Activated CD8-positive, alpha-beta T cell treated with anti-CD3 and anti-CD28 coated beads for 36 hours (primary cell): Measurements from ENCODE around the gene NUP54. TPM values are rescaled to one million over a fixed set of nuclear protein-coding genes. Genes with fewer than 3 reads are reported as not detected.

Experiments used
- ATAC-seq: fragments of 200-7000 bp; cut with Tn5 transposase; one replicate; pipeline ENCODE4 v1.10.0; 2021; ENCODE audit warnings: mild to moderate bottlenecking, moderate library complexity
- CTCF ChIA-PET: fragments of 350-600 bp; sonication (Branson Sonifier 250); formaldehyde crosslinking; loops from one replicate; lab custom pipeline; 2021; ENCODE audit warnings: antibody characterized with exemption; lab: Charles Lee
- POLR2A ChIA-PET: fragments of 350-600 bp; sonication (Branson Sonifier 250); formaldehyde crosslinking; loops from one replicate; lab custom pipeline; 2021; ENCODE audit warnings: antibody characterized with exemption; lab: Charles Lee
- DNase-seq: peaks from one replicate; pipeline ENCODE4 v3.0.0-alpha.2; 2020
- H3K27ac Mint-ChIP-seq: one replicate; pipeline ENCODE4 v1.8.0; 2021; ENCODE audit warnings: mild to moderate bottlenecking, mixed read lengths
- H3K27me3 Mint-ChIP-seq: one replicate; pipeline ENCODE4 v1.8.0; 2021; ENCODE audit warnings: mixed read lengths
- H3K36me3 Mint-ChIP-seq: one replicate; pipeline ENCODE4 v1.8.0; 2021; ENCODE audit warnings: low read depth, mixed read lengths
- H3K4me1 Mint-ChIP-seq: one replicate; pipeline ENCODE4 v1.8.0; 2021; ENCODE audit warnings: low read depth, mixed read lengths
- H3K4me3 Mint-ChIP-seq: one replicate; pipeline ENCODE4 v1.8.0; 2021; ENCODE audit warnings: mild to moderate bottlenecking, moderate library complexity, mixed read lengths
- H3K9me3 Mint-ChIP-seq: one replicate; pipeline ENCODE4 v1.8.0; 2021; ENCODE audit warnings: mixed read lengths
- intact Hi-C: fragments of 100-400 bp; cut with micrococcal nuclease; formaldehyde crosslinking; loops from one replicate; pipeline ENCODE4 v1.10.0; 2022
- total RNA-seq, 2 experiments: library from RNA; stranded (reverse); gene quantifications; one replicate each; pipeline ENCODE4 v1.2.3, GENCODE V29; 2021
- TF ChIP-seq, protein P1 (sequence below): fragments of 200-600 bp; IDR thresholded peaks from one replicate; pipeline ENCODE4 v1.8.0; 2022; ENCODE audit warnings: antibody characterized with exemption, mild to moderate bottlenecking

Gene NUP54
- total RNA-seq, 2 experiments from 2014 or later: 61.7 to 61.9 TPM

DNA sequence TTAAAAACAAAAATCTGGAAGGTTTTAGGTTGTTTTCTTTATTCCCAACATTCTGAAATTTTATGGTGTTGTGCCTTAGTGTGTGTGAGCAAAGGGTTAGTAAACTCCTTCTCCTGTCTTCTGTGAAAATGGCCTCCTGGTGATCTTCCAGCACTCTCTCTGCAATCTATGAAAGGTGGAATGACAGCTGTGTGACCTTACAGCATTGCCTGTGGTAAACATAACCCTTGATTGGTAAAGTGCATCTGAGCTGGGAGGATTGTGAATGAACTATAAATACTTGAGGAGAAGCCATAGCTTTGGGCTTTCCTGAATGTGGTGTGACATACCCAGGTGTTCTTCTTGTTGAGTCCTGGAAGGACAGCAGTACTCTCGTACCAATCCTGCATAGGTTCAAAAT is 63.7 kb downstream of the NUP54 start:
- no peaks in the 10 kb centered on the region for H3K9me3 Mint-ChIP-seq
- TF ChIP-seq, protein P1, sequence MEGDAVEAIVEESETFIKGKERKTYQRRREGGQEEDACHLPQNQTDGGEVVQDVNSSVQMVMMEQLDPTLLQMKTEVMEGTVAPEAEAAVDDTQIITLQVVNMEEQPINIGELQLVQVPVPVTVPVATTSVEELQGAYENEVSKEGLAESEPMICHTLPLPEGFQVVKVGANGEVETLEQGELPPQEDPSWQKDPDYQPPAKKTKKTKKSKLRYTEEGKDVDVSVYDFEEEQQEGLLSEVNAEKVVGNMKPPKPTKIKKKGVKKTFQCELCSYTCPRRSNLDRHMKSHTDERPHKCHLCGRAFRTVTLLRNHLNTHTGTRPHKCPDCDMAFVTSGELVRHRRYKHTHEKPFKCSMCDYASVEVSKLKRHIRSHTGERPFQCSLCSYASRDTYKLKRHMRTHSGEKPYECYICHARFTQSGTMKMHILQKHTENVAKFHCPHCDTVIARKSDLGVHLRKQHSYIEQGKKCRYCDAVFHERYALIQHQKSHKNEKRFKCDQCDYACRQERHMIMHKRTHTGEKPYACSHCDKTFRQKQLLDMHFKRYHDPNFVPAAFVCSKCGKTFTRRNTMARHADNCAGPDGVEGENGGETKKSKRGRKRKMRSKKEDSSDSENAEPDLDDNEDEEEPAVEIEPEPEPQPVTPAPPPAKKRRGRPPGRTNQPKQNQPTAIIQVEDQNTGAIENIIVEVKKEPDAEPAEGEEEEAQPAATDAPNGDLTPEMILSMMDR: no peak
- CTCF ChIA-PET: interaction anchor here (0.6 to 3.0 kb wide), 2 partner anchors 88 to 95 kb away, joined by 3 to 18 read pairs; no protein-coding TSS in a partner anchor

DNA sequence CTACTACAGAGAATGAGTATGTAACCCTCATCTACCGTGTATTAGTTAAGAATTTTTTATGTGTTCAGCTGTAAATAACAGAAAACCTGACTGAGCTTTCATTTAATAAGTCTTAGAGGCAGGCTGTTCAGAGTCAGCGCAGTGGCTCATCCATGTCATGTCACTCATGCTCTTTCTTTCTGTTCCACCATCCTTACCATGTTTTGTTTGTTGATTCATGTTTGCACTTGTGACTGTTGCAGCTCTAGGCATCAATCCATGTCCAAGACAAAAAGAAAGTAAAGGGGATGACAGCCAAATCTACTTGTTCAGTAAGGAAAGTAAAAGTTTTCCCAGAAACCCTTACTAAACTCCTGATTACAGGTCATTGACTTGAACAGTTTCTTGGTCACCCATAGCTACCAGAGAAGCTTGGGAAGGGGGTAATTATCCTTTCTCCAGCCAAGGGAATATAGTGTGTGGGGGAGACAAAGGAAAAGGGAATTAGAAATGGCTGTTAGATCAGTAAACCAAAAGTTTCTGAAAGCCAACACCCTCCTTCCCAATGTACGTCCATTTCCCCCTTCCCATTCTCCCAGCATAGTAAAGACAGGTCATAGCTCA is 64.7 kb downstream of the NUP54 start:
- H3K27ac Mint-ChIP-seq: no peak overlapping the region
- H3K9me3 Mint-ChIP-seq: no peaks in the 10 kb centered on the region
- intact Hi-C loops: loop anchor here (10.0 kb wide), 1 partner anchor 169 kb away; no protein-coding TSS in a partner anchor

More for the DNA sequence above, 63.7 kb downstream of the NUP54 start:
- POLR2A ChIA-PET: no interaction called here
- ATAC-seq (no peak), DNase-seq (no peak)
- Mint-ChIP-seq H3K27ac (no peak overlapping the region), H3K36me3 (no peaks in the 10 kb centered on the region), H3K4me3 (no peak overlapping the region), H3K4me1 (no peaks in the 10 kb centered on the region), H3K27me3 (no peaks in the 10 kb centered on the region)
- intact Hi-C loops: loop anchor here (10.0 kb wide), 1 partner anchor 170 kb away; no protein-coding TSS in a partner anchor

GRCh38 chr4:76078033-76078613 is 70.1 kb downstream of the NUP54 start:
- intact Hi-C loops: no loop called here
- H3K27me3 Mint-ChIP-seq: no peaks in the 10 kb centered on the region
- no peaks in the 10 kb centered on the region for H3K9me3 Mint-ChIP-seq
- DNase-seq: no peak
- H3K4me1 Mint-ChIP-seq: no peaks in the 10 kb centered on the region
- ChIA-PET POLR2A (no interaction called here), CTCF (interaction anchor here (1.0 to 1.3 kb wide), 2 partner anchors 9 to 82 kb away, joined by 3 to 7 read pairs; no protein-coding TSS in a partner anchor)
- no peaks in the 10 kb centered on the region for H3K36me3 Mint-ChIP-seq
- TF ChIP-seq, protein P1: no peak
- no peak for ATAC-seq
- H3K4me3 Mint-ChIP-seq: no peak overlapping the region
- no peak overlapping the region for H3K27ac Mint-ChIP-seq

More for the DNA sequence above, 64.7 kb downstream of the NUP54 start:
- DNase-seq (no peak), ATAC-seq (no peak)
- POLR2A ChIA-PET: no interaction called here
- CTCF ChIA-PET: interaction anchor here (0.7 to 3.0 kb wide), 4 partner anchors 29 to 188 kb away, joined by 3 to 18 read pairs (median 5); no protein-coding TSS in a partner anchor
- Mint-ChIP-seq H3K36me3 (no peaks in the 10 kb centered on the region), H3K4me3 (no peak overlapping the region), H3K4me1 (no peaks in the 10 kb centered on the region), H3K27me3 (no peaks in the 10 kb centered on the region)
- TF ChIP-seq, protein P1: no peak

- CTCF ChIA-PET: interaction anchor here (2.5 to 4.1 kb wide), 2 partner anchors 12 to 79 kb away, joined by 11 to 19 read pairs; no protein-coding TSS in a partner anchor
- Mint-ChIP-seq H3K9me3 (no peaks in the 10 kb centered on the region), H3K36me3 (no peaks in the 10 kb centered on the region), H3K4me1 (no peaks in the 10 kb centered on the region), H3K27ac (no peak overlapping the region), H3K27me3 (no peaks in the 10 kb centered on the region), H3K4me3 (no peak overlapping the region)
- DNase-seq: no peak
- TF ChIP-seq, protein P1: no peak
- POLR2A ChIA-PET: interaction anchor here (0.8 to 1.1 kb wide), 2 partner anchors 9 to 181 kb away, joined by 3 read pairs; no protein-coding TSS in a partner anchor
- no peak for ATAC-seq
- intact Hi-C loops: no loop called here
These were observed 73.1 kb downstream of the NUP54 start for GRCh38 chr4:76074993-76075600.
